Astrocyte (in vitro differentiated cells and primary cell): ENCODE measurements around the gene IFT74.

Source experiments
- EZH2 ChIP-seq: IDR thresholded peaks from 2 replicates; pipeline ENCODE4 v1.6.1; 2012; ENCODE audit warnings: mild to moderate bottlenecking, low read length, inconsistent platforms; ENCODE audit not compliant: insufficient read depth
- TF ChIP-seq, protein P1 (sequence below): IDR thresholded peaks from 2 replicates; pipeline ENCODE4 v1.5.1; 2011; ENCODE audit warnings: low read depth, mild to moderate bottlenecking, inconsistent platforms, low read length, moderate library complexity; ENCODE audit not compliant: insufficient read depth

DNA sequence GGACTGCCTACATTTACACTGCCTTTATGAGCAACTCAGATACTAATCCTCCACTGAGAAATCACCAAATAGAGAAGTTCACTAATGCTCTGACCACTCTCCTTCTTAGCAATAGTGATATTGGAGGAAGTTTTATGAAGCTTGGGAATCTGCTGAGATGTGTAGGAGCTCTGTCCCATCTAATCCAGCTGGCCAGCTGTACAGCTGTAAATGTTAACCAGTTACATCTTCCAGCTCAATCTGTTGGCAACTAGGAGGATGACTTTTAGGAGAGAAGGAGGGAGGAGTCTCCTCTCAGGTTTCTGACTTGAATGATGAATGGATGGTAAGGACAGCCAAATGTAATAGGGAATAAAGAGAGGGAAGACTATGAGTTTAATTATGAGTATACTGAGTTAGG is 85.5 kb downstream of the IFT74 start:
- TF ChIP-seq, protein P1, sequence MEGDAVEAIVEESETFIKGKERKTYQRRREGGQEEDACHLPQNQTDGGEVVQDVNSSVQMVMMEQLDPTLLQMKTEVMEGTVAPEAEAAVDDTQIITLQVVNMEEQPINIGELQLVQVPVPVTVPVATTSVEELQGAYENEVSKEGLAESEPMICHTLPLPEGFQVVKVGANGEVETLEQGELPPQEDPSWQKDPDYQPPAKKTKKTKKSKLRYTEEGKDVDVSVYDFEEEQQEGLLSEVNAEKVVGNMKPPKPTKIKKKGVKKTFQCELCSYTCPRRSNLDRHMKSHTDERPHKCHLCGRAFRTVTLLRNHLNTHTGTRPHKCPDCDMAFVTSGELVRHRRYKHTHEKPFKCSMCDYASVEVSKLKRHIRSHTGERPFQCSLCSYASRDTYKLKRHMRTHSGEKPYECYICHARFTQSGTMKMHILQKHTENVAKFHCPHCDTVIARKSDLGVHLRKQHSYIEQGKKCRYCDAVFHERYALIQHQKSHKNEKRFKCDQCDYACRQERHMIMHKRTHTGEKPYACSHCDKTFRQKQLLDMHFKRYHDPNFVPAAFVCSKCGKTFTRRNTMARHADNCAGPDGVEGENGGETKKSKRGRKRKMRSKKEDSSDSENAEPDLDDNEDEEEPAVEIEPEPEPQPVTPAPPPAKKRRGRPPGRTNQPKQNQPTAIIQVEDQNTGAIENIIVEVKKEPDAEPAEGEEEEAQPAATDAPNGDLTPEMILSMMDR = no peak
- no peak for TF ChIP-seq EZH2
